22Rv1 (cell line): ENCODE data around the gene VBP1.
A peak's percentile ranks its signal among the peaks of the same experiment; 100 is the strongest.

Experiments
- H3K27ac ChIP-seq: fragments of 450-650 bp; 2 replicates; pipeline ENCODE4 v1.5.1; 2017
- CTCF ChIP-seq: fragments of 450-650 bp; IDR thresholded peaks from 2 replicates; pipeline ENCODE4 v1.5.1; 2017; ENCODE audit warnings: mild to moderate bottlenecking
- ZFX ChIP-seq: fragments of 450-650 bp; IDR thresholded peaks from 2 replicates; pipeline ENCODE4 v1.6.1; 2017; ENCODE audit warnings: antibody characterized with exemption, borderline replicate concordance

Gene VBP1

GRCh38 chrX:155216179-155216939 lies at the start of gene VBP1:
TSS of gene VBP1 (plus strand) at chrX:155216460. CDS start at chrX:155216483, 23 bp downstream.
- peak within 1 kb of the TSS; percentile 71 for H3K27ac ChIP-seq
- TF ChIP-seq CTCF (peak; percentile 45), ZFX (no peak)

GRCh38 chrX:155169881-155170280 lies 46.4 kb upstream of the VBP1 start:
- H3K27ac ChIP-seq = no peak overlapping the region
- TF ChIP-seq CTCF (no peak), ZFX (no peak)

GRCh38 chrX:155179346-155179997 lies 36.8 kb upstream of the VBP1 start:
- H3K27ac ChIP-seq = no peak overlapping the region
- no peak for TF ChIP-seq ZFX
- no peak; the same call in 1 of the 2 replicates for TF ChIP-seq CTCF

- H3K27ac ChIP-seq = no peak overlapping the region
These were observed 27.5 kb upstream of the VBP1 start for GRCh38 chrX:155188786-155189185.

GRCh38 chrX:155211208-155211607 lies 5.1 kb upstream of the VBP1 start:
- no peak overlapping the region for H3K27ac ChIP-seq
- TF ChIP-seq CTCF = no peak

More at GRCh38 chrX:155188786-155189185, 27.5 kb upstream of the VBP1 start:
- no peak for TF ChIP-seq CTCF
- TF ChIP-seq ZFX = no peak

- TF ChIP-seq ZFX = no peak
- no peak for TF ChIP-seq CTCF
- no peak overlapping the region for H3K27ac ChIP-seq
These were observed 2.5 kb upstream of the VBP1 start for GRCh38 chrX:155213731-155214130.
